ENCODE results near the gene ZNF536. TPM values are rescaled to one million over a fixed set of nuclear protein-coding genes. Genes with fewer than 3 reads are reported as not detected.

ZNF536 gene
- total RNA-seq, 1 experiment from 2014 or later: 2.9 TPM

GRCh38 chr19:30335306-30335886, 36.8 kb upstream of the ZNF536 start:
- intact Hi-C loops (cut with micrococcal nuclease; ENCODE audit: unreplicated experiment): no loop called here
- Histone ChIP-seq H3K4me1 (ENCODE audit: insufficient read depth, low read length, poor library complexity, severe bottlenecking) (no peaks in the 10 kb centered on the region), H3K36me3 (ENCODE audit: insufficient read depth, low read length, poor library complexity, severe bottlenecking) (no peaks in the 10 kb centered on the region), H3K27me3 (replicated peaks; ENCODE audit: insufficient read depth, low read depth, low read length, poor library complexity) (no peaks in the 10 kb centered on the region), H3K27ac (ENCODE audit: low read depth, low read length, poor library complexity, severe bottlenecking) (no peak overlapping the region), H3K9me3 (ENCODE audit: low read depth, low read length, poor library complexity, severe bottlenecking) (no peaks in the 10 kb centered on the region), H3K4me3 (ENCODE audit: low read depth, low read length, poor library complexity, severe bottlenecking) (no peak overlapping the region)
- no peak for TF ChIP-seq CTCF (conservative IDR thresholded peaks at IDR 0.05; ENCODE audit: low read depth, low read length)
- TF ChIP-seq EZH2 (IDR thresholded peaks at IDR 0.05; ENCODE audit: borderline replicate concordance, low read depth, low read length, poor library complexity, severe bottlenecking): no peak
- ChIA-PET CTCF (no interaction called here), POLR2A (ENCODE audit: low non-redundant PET) (no interaction called here)
- DNase-seq (ENCODE audit: low spot score): no peak
- no TSS peak for BruUV-seq (replicated peaks)

GRCh38 chr19:30336290-30336689, 35.9 kb upstream of the ZNF536 start:
- Histone ChIP-seq H3K27ac (ENCODE audit: low read depth, low read length, poor library complexity, severe bottlenecking) (no peak overlapping the region), H3K36me3 (ENCODE audit: insufficient read depth, low read length, poor library complexity, severe bottlenecking) (no peaks in the 10 kb centered on the region), H3K9me3 (ENCODE audit: low read depth, low read length, poor library complexity, severe bottlenecking) (no peaks in the 10 kb centered on the region), H3K4me3 (ENCODE audit: low read depth, low read length, poor library complexity, severe bottlenecking) (no peak overlapping the region), H3K27me3 (replicated peaks; ENCODE audit: insufficient read depth, low read depth, low read length, poor library complexity) (no peaks in the 10 kb centered on the region), H3K4me1 (ENCODE audit: insufficient read depth, low read length, poor library complexity, severe bottlenecking) (peaks cover 6% of the 10 kb centered on the region)
- no peak for DNase-seq (ENCODE audit: low spot score)
- no peak for TF ChIP-seq CTCF (conservative IDR thresholded peaks at IDR 0.05; ENCODE audit: low read depth, low read length)
- TF ChIP-seq EZH2 (IDR thresholded peaks at IDR 0.05; ENCODE audit: borderline replicate concordance, low read depth, low read length, poor library complexity, severe bottlenecking): no peak
- POLR2A ChIA-PET (ENCODE audit: low non-redundant PET): no interaction called here
- BruUV-seq (replicated peaks): no TSS peak
- CTCF ChIA-PET: no interaction called here
- intact Hi-C loops (cut with micrococcal nuclease; ENCODE audit: unreplicated experiment): no loop called here

- Histone ChIP-seq H3K27ac (ENCODE audit: low read depth, low read length, poor library complexity, severe bottlenecking) (no peak overlapping the region), H3K36me3 (ENCODE audit: insufficient read depth, low read length, poor library complexity, severe bottlenecking) (no peaks in the 10 kb centered on the region), H3K4me1 (ENCODE audit: insufficient read depth, low read length, poor library complexity, severe bottlenecking) (peaks cover 9% of the 10 kb centered on the region), H3K27me3 (replicated peaks; ENCODE audit: insufficient read depth, low read depth, low read length, poor library complexity) (no peaks in the 10 kb centered on the region), H3K9me3 (ENCODE audit: low read depth, low read length, poor library complexity, severe bottlenecking) (no peaks in the 10 kb centered on the region), H3K4me3 (ENCODE audit: low read depth, low read length, poor library complexity, severe bottlenecking) (no peak overlapping the region)
- intact Hi-C loops (cut with micrococcal nuclease; ENCODE audit: unreplicated experiment): no loop called here
- TF ChIP-seq CTCF (conservative IDR thresholded peaks at IDR 0.05; ENCODE audit: low read depth, low read length) (no peak), EZH2 (IDR thresholded peaks at IDR 0.05; ENCODE audit: borderline replicate concordance, low read depth, low read length, poor library complexity, severe bottlenecking) (no peak)
- no TSS peak for BruUV-seq (replicated peaks)
- ChIA-PET POLR2A (ENCODE audit: low non-redundant PET) (no interaction called here), CTCF (no interaction called here)
- DNase-seq (ENCODE audit: low spot score): no peak
These were observed 34.1 kb upstream of the ZNF536 start for GRCh38 chr19:30338041-30338456.
